Mucosa of descending colon (tissue), 3 donors: ENCODE data around the gene ERO1B. TPM values are rescaled to one million over a fixed set of nuclear protein-coding genes. Genes with fewer than 3 reads are reported as not detected.

Experiments used
- ATAC-seq: fragments of 200-7000 bp; cut with Tn5 transposase; one replicate; pipeline ENCODE4 v1.9.1; 2020; ENCODE audit warnings: mild to moderate bottlenecking, moderate library complexity
- DNase-seq, 3 donors: peaks; one replicate each; pipeline ENCODE4 v3.0.0-alpha.2; 2020
- H3K36me3 ChIP-seq: fragments of 200-600 bp; one replicate; pipeline ENCODE4 v1.8.0; 2021; ENCODE audit warnings: low read depth, mild to moderate bottlenecking
- H3K4me1 ChIP-seq: fragments of 200-600 bp; one replicate; pipeline ENCODE4 v1.8.0; 2021; ENCODE audit warnings: low read depth, mild to moderate bottlenecking
- H3K4me3 ChIP-seq: fragments of 200-600 bp; one replicate; pipeline ENCODE4 v1.8.0; 2021; ENCODE audit warnings: mild to moderate bottlenecking
- H3K9me3 ChIP-seq: fragments of 200-600 bp; one replicate; pipeline ENCODE4 v1.8.0; 2021; ENCODE audit warnings: mild to moderate bottlenecking
- CTCF ChIP-seq: fragments of 200-600 bp; IDR thresholded peaks from one replicate; pipeline ENCODE4 v1.8.0; 2022; ENCODE audit warnings: antibody characterized with exemption, mild to moderate bottlenecking
- intact Hi-C, 2 donors: fragments of 100-400 bp; cut with DNase I in 1 of 2; cut with micrococcal nuclease in 1 of 2; formaldehyde crosslinking; loops; one replicate each; pipeline versions ENCODE4 v1.11.0 to v1.11.1; 2022; cut with DNase I, micrococcal nuclease
- total RNA-seq, 3 donors: library from RNA; stranded (reverse); fragmentation: NEBNext Ultra II Directional in 2 of 3; extraction: Animal tissue kit (Norgen Biotek cat#: 25700) in 2 of 3; gene quantifications; one replicate each; pipeline versions ENCODE4 v1.2.1 to v1.2.4, GENCODE V29; 2021 to 2023
- donor health status: DM: no; HTN: no; CAD: no; lungs with moderate emphysema.
- donor health status: DM: no; HTN: no; CAD: no.
- donor health status: DM: no; HTN: yes; CAD: no.

The ERO1B gene
- total RNA-seq, 3 donors from 2014 or later, result 1.6 to 8.4 (median 3.0) TPM

GRCh38 chr1:236269439-236269838, 12.3 kb downstream of the ERO1B start:
- no peak for ATAC-seq
- TF ChIP-seq CTCF, result no peak
- H3K4me3 ChIP-seq, result no peak overlapping the region
- H3K4me1 ChIP-seq, result no peaks in the 10 kb centered on the region
- H3K9me3 ChIP-seq, result no peaks in the 10 kb centered on the region
- no peak for DNase-seq
- no peaks in the 10 kb centered on the region for H3K36me3 ChIP-seq
- intact Hi-C loops, result no loop called here

GRCh38 chr1:236261898-236262297, 19.9 kb downstream of the ERO1B start:
- DNase-seq, result no peak
- H3K36me3 ChIP-seq, result no peaks in the 10 kb centered on the region
- TF ChIP-seq CTCF, result no peak
- peaks cover 33% of the 10 kb centered on the region for H3K9me3 ChIP-seq
- no peak for ATAC-seq
- no peaks in the 10 kb centered on the region for H3K4me1 ChIP-seq
- intact Hi-C loops, result no loop called here
- H3K4me3 ChIP-seq, result no peak overlapping the region

GRCh38 chr1:236261033-236261432, 20.7 kb downstream of the ERO1B start:
- Histone ChIP-seq H3K36me3 (no peaks in the 10 kb centered on the region), H3K9me3 (peaks cover 33% of the 10 kb centered on the region), H3K4me3 (no peak overlapping the region), H3K4me1 (no peaks in the 10 kb centered on the region)
- intact Hi-C loops, result no loop called here
- no peak for TF ChIP-seq CTCF
- no peak for DNase-seq
- ATAC-seq, result no peak

- peaks cover 33% of the 10 kb centered on the region for H3K9me3 ChIP-seq
- intact Hi-C loops, result no loop called here
- no peak for TF ChIP-seq CTCF
- no peak overlapping the region for H3K4me3 ChIP-seq
- no peak for DNase-seq
- H3K36me3 ChIP-seq, result no peaks in the 10 kb centered on the region
- H3K4me1 ChIP-seq, result no peaks in the 10 kb centered on the region
- ATAC-seq, result no peak
These were observed 22.7 kb downstream of the ERO1B start for GRCh38 chr1:236259043-236259442.

GRCh38 chr1:236258114-236258622, 23.6 kb downstream of the ERO1B start:
- Histone ChIP-seq H3K36me3 (no peaks in the 10 kb centered on the region), H3K4me1 (no peaks in the 10 kb centered on the region), H3K4me3 (no peak overlapping the region), H3K9me3 (peaks cover 33% of the 10 kb centered on the region)
- intact Hi-C loops, result no loop called here
- no peak for TF ChIP-seq CTCF
- ATAC-seq, result no peak
- no peak for DNase-seq

- intact Hi-C loops, result no loop called here
- no peaks in the 10 kb centered on the region for H3K36me3 ChIP-seq
- no peak overlapping the region for H3K4me3 ChIP-seq
- no peaks in the 10 kb centered on the region for H3K4me1 ChIP-seq
- ATAC-seq (no peak), DNase-seq (no peak)
- peaks cover 28% of the 10 kb centered on the region for H3K9me3 ChIP-seq
- no peak for TF ChIP-seq CTCF
These were observed 24.5 kb downstream of the ERO1B start for GRCh38 chr1:236257216-236257615.
